ENCODE measurements around the gene CD69. TPM values are rescaled to one million over a fixed set of nuclear protein-coding genes. Genes with fewer than 3 reads are reported as not detected.

Gene CD69
- total RNA-seq (10 to 100 TPM; 30.7 to 34.0 TPM), polyA plus RNA-seq (100 to 1,000 TPM in 1 of 3 donors, 10 to 100 TPM in 2; 73.5 to 248 (median 87.9) TPM), total RNA-seq (74.6 to 1,880 (median 478) reads per million in 6 experiments)

- DNase-seq (peak; percentile 52 to 92 (median 86)), ATAC-seq (peak; percentile 49 to 64)
- peak within 1 kb of the TSS; percentile 87 to 99 (median 96) for H3K4me3 Mint-ChIP-seq
- no peaks in the 10 kb centered on the region for H3K27me3 Mint-ChIP-seq
- peak within 1 kb of the TSS; percentile 96 to 100 (median 99) for H3K27ac Mint-ChIP-seq
- H3K4me1 Mint-ChIP-seq = peaks cover 30 to 74% (median 59%) of the 10 kb centered on the region in 4 donors
- peaks cover 4 to 25% (median 7%) of the 10 kb centered on the region in 3 donors for H3K36me3 Mint-ChIP-seq
- POLR2A ChIA-PET = interaction anchor here (0.6 to 7.2 kb wide), 17 partner anchors 10 to 794 kb away, joined by 3 to 84 read pairs (median 4); partner anchors contain the start of genes CLEC2B and CLEC2D
- no peaks in the 10 kb centered on the region for H3K9me3 Mint-ChIP-seq
These were observed at the start of gene CD69 for GRCh38 chr12:9760699-9761418. CD69 (minus strand) TSS chr12:9760901; CDS start chr12:9760820, 81 bp downstream.

GRCh38 chr12:9809866-9810265 lies 49.2 kb upstream of the CD69 start:
- Mint-ChIP-seq H3K27ac (no peak overlapping the region), H3K36me3 (no peaks in the 10 kb centered on the region), H3K9me3 (no peaks in the 10 kb centered on the region), H3K4me3 (no peak overlapping the region), H3K4me1 (peaks cover 9 to 17% (median 14%) of the 10 kb centered on the region in 4 donors), H3K27me3 (peaks cover 0 to 3% (median 0%) of the 10 kb centered on the region in 5 donors)
- POLR2A ChIA-PET = no interaction called here
- no peak for ATAC-seq
- no peak for DNase-seq

- H3K9me3 Mint-ChIP-seq = no peaks in the 10 kb centered on the region
- no peak overlapping the region for H3K4me3 Mint-ChIP-seq
- peaks cover 0 to 3% (median 0%) of the 10 kb centered on the region in 5 donors for H3K27me3 Mint-ChIP-seq
- no peak overlapping the region for H3K27ac Mint-ChIP-seq
- ATAC-seq (no peak), DNase-seq (no peak)
- H3K4me1 Mint-ChIP-seq = peaks cover 9 to 17% (median 14%) of the 10 kb centered on the region in 4 donors
- no peaks in the 10 kb centered on the region for H3K36me3 Mint-ChIP-seq
- POLR2A ChIA-PET = interaction anchor here (0.9 kb wide), 1 partner anchor 59 kb away, joined by 3 read pairs; no protein-coding TSS in a partner anchor
These were observed 48.6 kb upstream of the CD69 start for GRCh38 chr12:9809338-9809737.

GRCh38 chr12:9808504-9808903 lies 47.8 kb upstream of the CD69 start:
- no peak for DNase-seq
- no peak for ATAC-seq
- POLR2A ChIA-PET = interaction anchor here (0.9 kb wide), 1 partner anchor 58 kb away, joined by 3 read pairs; no protein-coding TSS in a partner anchor
- H3K27ac Mint-ChIP-seq = no peak overlapping the region
- H3K4me1 Mint-ChIP-seq = peaks cover 5 to 8% (median 8%) of the 10 kb centered on the region in 4 donors
- H3K9me3 Mint-ChIP-seq = no peaks in the 10 kb centered on the region
- H3K36me3 Mint-ChIP-seq = no peaks in the 10 kb centered on the region
- peaks cover 0 to 3% (median 0%) of the 10 kb centered on the region in 5 donors for H3K27me3 Mint-ChIP-seq
- no peak overlapping the region for H3K4me3 Mint-ChIP-seq

GRCh38 chr12:9806714-9807113 lies 46.0 kb upstream of the CD69 start:
- no peak for ATAC-seq
- no peak overlapping the region for H3K27ac Mint-ChIP-seq
- no peaks in the 10 kb centered on the region for H3K9me3 Mint-ChIP-seq
- DNase-seq = no peak
- H3K4me3 Mint-ChIP-seq = no peak overlapping the region
- H3K27me3 Mint-ChIP-seq = peaks cover 0 to 3% (median 0%) of the 10 kb centered on the region in 5 donors
- POLR2A ChIA-PET = no interaction called here
- peaks cover 3 to 7% (median 5%) of the 10 kb centered on the region in 4 donors for H3K4me1 Mint-ChIP-seq
- no peaks in the 10 kb centered on the region for H3K36me3 Mint-ChIP-seq

- Mint-ChIP-seq H3K4me1 (peaks cover 3 to 5% (median 4%) of the 10 kb centered on the region in 4 donors), H3K27me3 (peaks cover 0 to 3% (median 0%) of the 10 kb centered on the region in 5 donors), H3K27ac (no peak overlapping the region), H3K4me3 (no peak overlapping the region), H3K9me3 (no peaks in the 10 kb centered on the region), H3K36me3 (no peaks in the 10 kb centered on the region)
- DNase-seq (no peak), ATAC-seq (no peak)
- POLR2A ChIA-PET = no interaction called here
These were observed 45.2 kb upstream of the CD69 start for GRCh38 chr12:9805883-9806282.

GRCh38 chr12:9799961-9800360 lies 39.3 kb upstream of the CD69 start:
- Mint-ChIP-seq H3K4me1 (peaks cover 10 to 30% (median 25%) of the 10 kb centered on the region in 4 donors), H3K27me3 (no peaks in the 10 kb centered on the region), H3K9me3 (no peaks in the 10 kb centered on the region), H3K27ac (no peak overlapping the region), H3K36me3 (no peaks in the 10 kb centered on the region), H3K4me3 (no peak overlapping the region)
- no peak for DNase-seq
- ATAC-seq = no peak
- POLR2A ChIA-PET = interaction anchor here (0.8 to 6.7 kb wide), 5 partner anchors 14 to 57 kb away, joined by 3 to 84 read pairs (median 4); partner anchors contain the start of gene CD69

- Mint-ChIP-seq H3K4me1 (peaks cover 20 to 50% (median 43%) of the 10 kb centered on the region in 4 donors), H3K4me3 (peak overlapping the region in 1 of 10 donors; percentile 37), H3K27me3 (no peaks in the 10 kb centered on the region), H3K36me3 (no peaks in the 10 kb centered on the region), H3K9me3 (no peaks in the 10 kb centered on the region), H3K27ac (peak overlapping the region in 4 of 10 donors; percentile 11 to 52 (median 36))
- POLR2A ChIA-PET = interaction anchor here (0.9 to 6.7 kb wide), 4 partner anchors 16 to 56 kb away, joined by 3 to 84 read pairs (median 37); partner anchors contain the start of gene CD69
- ATAC-seq (peak; percentile 97), DNase-seq (peak; percentile 18 to 89 (median 68))
These were observed 37.3 kb upstream of the CD69 start for GRCh38 chr12:9797722-9798619.

- ATAC-seq (no peak), DNase-seq (no peak)
- POLR2A ChIA-PET = interaction anchor here (5.8 to 6.7 kb wide), 2 partner anchors 37 to 46 kb away, joined by 71 to 84 read pairs; partner anchors contain the start of gene CD69
- H3K9me3 Mint-ChIP-seq = no peaks in the 10 kb centered on the region
- H3K36me3 Mint-ChIP-seq = no peaks in the 10 kb centered on the region
- peaks cover 20 to 58% (median 45%) of the 10 kb centered on the region in 4 donors for H3K4me1 Mint-ChIP-seq
- peak overlapping the region in 8 of 10 donors; percentile 14 to 84 (median 46) for H3K4me3 Mint-ChIP-seq
- H3K27ac Mint-ChIP-seq = peak overlapping the region in 8 of 10 donors; percentile 3 to 91 (median 46)
- H3K27me3 Mint-ChIP-seq = no peaks in the 10 kb centered on the region
These were observed 36.3 kb upstream of the CD69 start for GRCh38 chr12:9796971-9797370.

- Mint-ChIP-seq H3K4me3 (peak overlapping the region in 9 of 10 donors; percentile 35 to 84 (median 55)), H3K27ac (peak overlapping the region in 9 of 10 donors; percentile 1 to 91 (median 56)), H3K27me3 (no peaks in the 10 kb centered on the region), H3K9me3 (no peaks in the 10 kb centered on the region), H3K36me3 (no peaks in the 10 kb centered on the region), H3K4me1 (peaks cover 22 to 61% (median 45%) of the 10 kb centered on the region in 4 donors)
- POLR2A ChIA-PET = interaction anchor here (5.8 to 6.7 kb wide), 2 partner anchors 37 to 45 kb away, joined by 71 to 84 read pairs; partner anchors contain the start of gene CD69
- peak; percentile 15 to 30 for ATAC-seq
- DNase-seq = peak in 2 of 10 donors; percentile 21 to 27
These were observed 35.6 kb upstream of the CD69 start for GRCh38 chr12:9796346-9796745.

- Mint-ChIP-seq H3K27ac (peak overlapping the region in 7 of 10 donors; percentile 15 to 91 (median 60)), H3K4me3 (peak overlapping the region in 7 of 10 donors; percentile 9 to 84 (median 39)), H3K9me3 (no peaks in the 10 kb centered on the region), H3K36me3 (no peaks in the 10 kb centered on the region), H3K27me3 (no peaks in the 10 kb centered on the region), H3K4me1 (peaks cover 22 to 65% (median 45%) of the 10 kb centered on the region in 4 donors)
- ATAC-seq = no peak
- DNase-seq = no peak
- POLR2A ChIA-PET = interaction anchor here (5.8 to 6.7 kb wide), 2 partner anchors 36 to 45 kb away, joined by 71 to 84 read pairs; partner anchors contain the start of gene CD69
These were observed 35.2 kb upstream of the CD69 start for GRCh38 chr12:9795945-9796344.

Data from naive thymus-derived CD8-positive, alpha-beta T cell (primary cell).